NOMO-1 treated with DMSO at 0.1 percent for 48 hours (cell line): ENCODE data around the gene SP140L.
"Not testable (repeated sequence)": the region's sequence is repeated elsewhere in the genome, so short reads cannot be mapped to it uniquely, and the experiment has no call there.

Experiments
- DNase-seq: peaks from one replicate; lab custom pipeline; 2025; ENCODE audit not compliant: unreplicated experiment; lab: John Stamatoyannopoulos, UW

The SP140L gene

GRCh38 chr2:230362030-230362691 lies 35.2 kb downstream of the SP140L start:
- no peak for DNase-seq

- no peak for DNase-seq
Measured at GRCh38 chr2:230382108-230382507, 55.1 kb downstream of the SP140L start.

DNA sequence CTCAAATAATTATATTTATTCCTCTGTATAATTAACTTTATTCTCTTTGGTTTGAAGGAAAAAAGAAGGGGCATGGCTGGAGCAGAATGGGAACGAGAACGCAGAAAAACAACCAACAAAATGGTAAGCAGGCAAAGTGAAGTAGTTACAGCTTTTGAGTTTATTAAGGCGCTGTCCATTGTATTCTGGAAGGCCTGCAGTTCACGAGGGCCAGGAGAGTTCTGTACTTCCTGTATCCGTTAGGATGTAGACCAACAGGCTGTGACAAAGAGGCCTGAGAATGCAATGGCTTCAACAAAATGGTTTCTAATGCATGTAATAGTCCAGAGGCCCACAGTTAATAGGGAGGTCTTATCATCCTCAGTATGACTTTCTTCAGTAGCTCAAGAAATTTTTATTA lies 56.5 kb downstream of the SP140L start:
- no peak for DNase-seq

- no peak for DNase-seq
Measured at GRCh38 chr2:230384986-230385385, 58.0 kb downstream of the SP140L start.

DNA sequence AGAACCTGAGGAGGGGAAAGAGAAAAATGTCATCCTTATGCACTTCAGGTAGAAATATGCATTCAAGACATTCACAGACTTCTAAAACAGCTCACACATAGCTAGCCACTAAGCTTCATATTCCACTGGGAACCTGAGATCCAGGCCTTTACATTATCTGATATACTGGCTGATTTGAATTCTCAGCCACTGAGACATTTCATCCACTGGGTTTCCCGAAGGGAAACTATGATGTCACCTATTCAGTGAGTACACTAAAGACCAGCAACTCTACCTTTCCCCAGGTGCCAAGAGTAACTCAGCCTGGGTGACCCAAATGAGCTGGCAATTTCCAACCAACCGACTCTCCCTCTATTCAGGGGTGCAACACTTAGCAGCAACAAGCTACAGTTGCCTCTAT lies 67.3 kb downstream of the SP140L start:
- DNase-seq, result no peak

GRCh38 chr2:230398698-230399097 lies 71.7 kb downstream of the SP140L start:
- DNase-seq, result not testable (repeated sequence)

DNA sequence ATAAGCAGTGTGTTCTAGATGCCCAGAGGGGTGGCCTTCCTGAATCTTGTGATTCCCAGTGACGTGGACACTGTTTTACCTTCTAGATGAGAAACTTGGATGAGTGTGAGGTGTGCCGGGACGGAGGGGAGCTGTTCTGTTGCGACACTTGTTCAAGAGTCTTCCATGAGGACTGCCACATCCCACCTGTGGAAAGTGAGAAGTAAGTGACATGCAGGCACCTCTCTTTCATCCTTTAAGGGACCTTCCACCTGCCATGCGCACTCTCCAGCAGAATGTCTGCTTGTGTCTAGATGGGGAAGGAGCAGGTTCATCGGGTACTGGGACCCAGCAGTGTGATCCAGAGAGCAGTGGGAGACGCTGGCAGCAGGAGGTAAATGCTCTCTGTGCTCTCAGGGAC lies 73.0 kb downstream of the SP140L start:
- DNase-seq, result no peak

DNA sequence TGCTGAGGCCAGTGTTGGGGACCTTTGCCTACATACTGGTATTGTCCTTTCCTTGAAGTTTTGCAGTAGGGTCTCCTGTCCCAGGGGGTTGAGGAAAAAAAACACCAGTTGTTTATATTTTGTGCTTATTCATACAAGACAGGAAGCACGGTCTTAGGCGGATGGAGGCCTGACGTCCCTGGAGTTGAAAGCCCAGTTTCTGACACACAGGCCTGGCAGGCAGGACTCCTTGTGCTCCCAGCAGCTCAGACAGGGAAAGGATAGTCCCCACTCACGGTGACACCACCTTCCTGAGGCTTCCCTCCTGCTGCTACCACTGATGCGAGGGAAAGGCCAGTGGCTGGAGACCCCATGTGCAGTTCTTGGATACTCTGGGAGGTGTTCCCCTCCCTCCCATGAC lies 73.5 kb downstream of the SP140L start:
- no peak for DNase-seq

DNA sequence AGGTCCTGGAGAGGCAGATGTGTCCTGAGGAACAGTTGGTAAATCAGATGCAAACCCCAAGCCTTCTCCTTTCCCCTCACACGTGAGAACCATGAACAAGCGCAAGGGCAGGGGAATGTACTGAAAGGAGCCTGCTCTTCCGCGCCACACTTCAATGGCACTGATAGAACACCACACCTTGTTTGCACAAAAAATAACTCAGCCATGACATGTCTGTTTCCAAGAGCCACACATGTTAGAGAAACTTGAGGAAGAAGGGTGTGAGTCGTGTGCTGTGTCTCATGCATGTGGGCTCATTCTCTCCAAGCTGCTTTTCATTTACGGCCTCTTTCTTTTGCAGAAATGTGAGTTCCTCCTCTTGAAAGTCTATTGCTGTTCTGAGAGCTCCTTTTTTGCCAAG lies 74.0 kb downstream of the SP140L start:
- not testable (repeated sequence) for DNase-seq

DNA sequence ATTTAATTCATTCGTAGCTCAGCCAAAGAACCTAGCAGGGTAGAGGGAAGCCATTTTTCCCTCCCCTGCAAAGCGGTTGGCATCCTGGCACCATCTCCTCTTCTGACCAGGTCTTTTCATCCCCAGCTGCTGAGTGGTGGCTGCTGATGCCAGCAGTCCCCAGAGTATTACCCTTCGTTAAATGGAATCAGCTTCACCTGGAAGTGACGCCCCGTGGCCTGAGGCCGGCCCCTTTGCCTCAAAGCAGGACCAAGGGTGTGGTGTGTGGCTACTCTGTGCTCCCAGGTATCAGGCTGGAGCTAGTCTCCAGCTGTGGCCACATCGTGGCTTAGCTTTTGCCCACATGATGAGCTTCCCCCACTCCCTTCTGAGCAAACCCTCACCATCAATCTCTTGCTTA lies 76.8 kb downstream of the SP140L start:
- DNase-seq, result no peak

DNA sequence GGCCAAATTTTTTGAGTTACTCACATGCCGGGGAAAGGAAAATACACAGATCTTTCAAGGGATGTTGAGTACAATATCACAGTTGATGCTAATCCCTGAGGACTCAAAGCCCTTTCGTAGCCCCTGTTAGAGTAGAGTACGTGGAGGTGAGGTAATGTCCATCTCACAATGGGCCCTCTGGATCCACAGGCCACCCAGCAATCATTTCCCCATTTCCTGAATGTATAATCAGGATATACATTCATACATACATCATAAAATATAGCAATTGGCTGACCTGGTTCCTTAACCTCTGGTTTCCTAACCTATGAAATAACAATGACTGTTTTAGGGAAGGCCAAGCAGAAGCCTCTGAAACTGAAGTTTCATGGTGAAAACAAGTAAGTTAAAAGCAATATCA lies 78.8 kb downstream of the SP140L start:
- no peak for DNase-seq

GRCh38 chr2:230408244-230408842 lies 81.3 kb downstream of the SP140L start:
- no peak for DNase-seq

DNA sequence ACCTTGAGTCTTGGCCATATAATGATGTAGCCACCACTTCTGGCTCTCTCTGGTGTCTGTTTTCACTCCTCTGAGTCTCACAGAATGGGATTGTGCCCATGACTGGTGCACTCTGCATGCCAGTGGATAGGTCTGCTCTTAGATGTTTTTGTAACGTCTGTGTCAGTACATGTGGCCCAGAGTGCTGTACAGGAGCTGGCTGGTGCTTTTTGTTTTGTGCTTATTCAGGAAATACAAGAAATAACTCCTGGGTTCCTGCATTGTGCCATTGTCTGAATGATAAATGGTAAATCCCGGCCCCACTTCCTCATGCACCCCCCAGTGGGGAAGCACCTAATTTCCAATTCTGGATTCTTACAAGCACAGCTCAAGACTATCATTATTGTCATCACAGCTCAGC lies 82.3 kb downstream of the SP140L start:
- not testable (repeated sequence) for DNase-seq

DNA sequence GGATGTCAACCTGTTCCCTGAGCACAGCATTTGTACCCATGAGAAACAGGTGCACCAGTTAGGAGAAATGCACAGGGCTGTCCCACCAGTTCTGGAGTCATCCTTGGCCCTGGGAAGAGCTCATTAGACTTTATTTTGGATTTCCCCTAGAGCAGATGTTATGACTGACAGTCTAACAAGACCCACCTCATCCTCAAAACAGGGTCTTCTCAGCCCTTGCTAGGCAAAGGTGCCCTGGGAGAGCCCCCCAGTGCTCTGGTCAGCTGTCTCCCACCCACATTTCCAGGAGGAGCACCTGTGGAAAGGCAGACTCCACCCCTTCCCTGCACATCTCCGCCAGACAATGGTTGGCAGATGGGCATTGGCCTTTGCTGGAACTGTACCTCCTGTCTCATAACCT lies 83.3 kb downstream of the SP140L start:
- DNase-seq, result no peak

- no peak for DNase-seq
Measured at GRCh38 chr2:230410861-230411569, 84.0 kb downstream of the SP140L start.

GRCh38 chr2:230411570-230412370 lies 84.8 kb downstream of the SP140L start:
- DNase-seq, result peak; percentile 72

DNA sequence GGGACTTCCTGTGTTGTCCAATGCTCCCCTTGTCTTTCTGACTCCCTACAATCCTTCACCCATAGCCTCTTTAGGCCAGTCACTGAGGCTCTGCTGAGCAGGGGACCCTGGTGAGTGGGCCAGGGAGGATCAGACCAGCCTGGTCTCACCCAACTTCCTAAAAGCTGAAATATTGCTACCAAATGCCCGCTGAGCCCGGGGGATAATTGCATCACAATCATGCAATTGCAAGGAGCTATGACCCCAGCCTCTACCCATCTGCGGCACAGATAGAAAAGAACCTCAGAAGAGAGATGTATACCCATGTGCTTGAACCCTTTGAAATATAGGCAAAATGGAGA lies 85.3 kb downstream of the SP140L start:
- DNase-seq, result peak; percentile 56

- no peak for DNase-seq
Measured at GRCh38 chr2:230412846-230413245, 85.9 kb downstream of the SP140L start.

DNA sequence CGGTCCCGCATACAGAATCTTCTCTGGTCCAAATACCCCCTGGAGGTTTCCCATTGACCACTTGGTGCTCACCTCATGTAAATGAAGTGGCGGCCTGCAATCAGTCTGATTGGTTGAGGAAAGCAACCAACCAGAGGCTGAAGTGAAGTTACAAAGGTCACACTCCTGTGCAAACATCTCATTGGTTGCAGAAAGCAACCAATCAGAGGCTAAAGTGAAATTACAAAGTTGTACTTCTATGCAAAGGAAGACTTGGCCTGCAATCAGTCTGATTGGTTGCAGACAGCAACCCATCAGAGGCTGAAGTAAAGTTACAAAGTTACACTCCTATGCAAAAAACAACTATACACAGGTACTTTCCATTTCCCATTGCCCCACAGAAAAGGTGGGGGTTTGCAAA lies 86.5 kb downstream of the SP140L start:
- DNase-seq, result no peak

- DNase-seq, result no peak
Measured at GRCh38 chr2:230414302-230414701, 87.3 kb downstream of the SP140L start.

DNA sequence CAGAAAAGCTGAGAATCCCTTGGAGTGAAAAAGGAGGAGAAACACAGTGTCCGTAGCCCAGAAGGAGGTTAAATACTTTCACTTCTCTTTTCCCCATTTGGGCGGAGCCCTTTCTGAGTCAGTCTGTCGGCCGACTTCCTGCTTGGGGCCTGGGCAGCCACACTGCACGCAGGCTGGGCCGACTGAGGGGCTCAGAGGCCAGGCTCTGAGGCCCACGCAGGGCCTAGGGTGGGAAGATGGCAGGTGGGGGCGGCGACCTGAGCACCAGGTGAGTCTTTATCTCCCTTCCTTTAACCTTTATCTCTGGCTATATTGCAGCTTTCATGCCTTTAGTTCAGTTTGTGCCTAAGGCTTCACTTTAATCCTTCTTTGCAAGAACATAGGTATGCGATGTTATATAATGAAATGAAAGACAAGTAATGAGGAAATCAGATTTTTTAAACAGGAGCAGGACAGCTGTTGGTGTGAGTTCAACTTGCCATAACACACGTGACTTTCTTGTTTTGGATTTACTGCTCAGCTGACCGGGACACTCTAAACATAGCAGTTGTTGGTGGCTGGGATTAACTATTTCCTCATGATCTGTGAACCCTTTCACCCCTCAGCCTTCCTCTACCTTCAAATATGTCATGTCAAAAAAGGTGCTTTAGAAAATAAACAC lies 89.2 kb downstream of the SP140L start, which contains the start of gene SP100:
TSS of gene SP100 (plus strand) at position 141 of the 661 bp plus-strand sequence. CDS start at position 237, 96 bp downstream.
- DNase-seq, result peak; percentile 93
